Measurements from ENCODE around the gene ADAMTS16.

- TF ChIP-seq, protein P1, sequence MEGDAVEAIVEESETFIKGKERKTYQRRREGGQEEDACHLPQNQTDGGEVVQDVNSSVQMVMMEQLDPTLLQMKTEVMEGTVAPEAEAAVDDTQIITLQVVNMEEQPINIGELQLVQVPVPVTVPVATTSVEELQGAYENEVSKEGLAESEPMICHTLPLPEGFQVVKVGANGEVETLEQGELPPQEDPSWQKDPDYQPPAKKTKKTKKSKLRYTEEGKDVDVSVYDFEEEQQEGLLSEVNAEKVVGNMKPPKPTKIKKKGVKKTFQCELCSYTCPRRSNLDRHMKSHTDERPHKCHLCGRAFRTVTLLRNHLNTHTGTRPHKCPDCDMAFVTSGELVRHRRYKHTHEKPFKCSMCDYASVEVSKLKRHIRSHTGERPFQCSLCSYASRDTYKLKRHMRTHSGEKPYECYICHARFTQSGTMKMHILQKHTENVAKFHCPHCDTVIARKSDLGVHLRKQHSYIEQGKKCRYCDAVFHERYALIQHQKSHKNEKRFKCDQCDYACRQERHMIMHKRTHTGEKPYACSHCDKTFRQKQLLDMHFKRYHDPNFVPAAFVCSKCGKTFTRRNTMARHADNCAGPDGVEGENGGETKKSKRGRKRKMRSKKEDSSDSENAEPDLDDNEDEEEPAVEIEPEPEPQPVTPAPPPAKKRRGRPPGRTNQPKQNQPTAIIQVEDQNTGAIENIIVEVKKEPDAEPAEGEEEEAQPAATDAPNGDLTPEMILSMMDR (IDR thresholded peaks at IDR 0.05): no peak
- no peak for TF ChIP-seq EP300 (IDR thresholded peaks at IDR 0.05)
These were observed 59.4 kb downstream of the ADAMTS16 start for GRCh38 chr5:5199495-5199894.

All from ovary (tissue), 3 donors.